Stomach (tissue), 9 donors: ENCODE results near the gene CNOT9. TPM values are rescaled to one million over a fixed set of nuclear protein-coding genes. Genes with fewer than 3 reads are reported as not detected.

Source experiments
- DNase-seq, 2 donors: peaks; one replicate each; pipeline versions ENCODE4 v3.0.0 to v3.0.0-alpha.2; 2013 to 2019
- H3K27ac ChIP-seq, 5 donors: fragments of 200-600 bp in 4 of 5; sonication (generic) in 4 of 5; one replicate each; pipeline ENCODE4 v1.5.1; 2013 to 2019; ENCODE audit warnings: mild to moderate bottlenecking in 1 of 5, moderate library complexity in 1 of 5
- H3K27me3 ChIP-seq, 3 donors: fragments of 200-600 bp; sonication (generic); one replicate each; pipeline ENCODE4 v1.5.1; 2017 to 2019; ENCODE audit warnings: mixed run types in 1 of 3
- H3K36me3 ChIP-seq, 4 donors: fragments of 200-600 bp; sonication (generic); 1 replicate in 3 of 4; 2 replicates in 1 of 4; pipeline ENCODE4 v1.5.1; 2016 to 2019
- H3K4me1 ChIP-seq, 4 donors: fragments of 200-600 bp; sonication (generic); one replicate each; pipeline ENCODE4 v1.5.1; 2016 to 2019
- H3K4me3 ChIP-seq, 4 donors: fragments of 200-600 bp; sonication (generic) in 3 of 4; one replicate each; pipeline ENCODE4 v1.5.1; 2016 to 2019; ENCODE audit warnings: mild to moderate bottlenecking in 1 of 4
- H3K9me3 ChIP-seq, 4 donors: fragments of 200-600 bp; sonication (generic); one replicate each; pipeline ENCODE4 v1.5.1; 2016 to 2019
- CTCF ChIP-seq, 7 experiments: fragments of 450-650 bp in 4 of 7; fragments of 200-600 bp in 3 of 7; sonication (generic) in 3 of 7; IDR thresholded peaks; one replicate each; pipeline ENCODE4 v1.5.1; 2016 to 2019; ENCODE audit warnings: antibody characterized with exemption in 7 of 7, control low read depth in 2 of 7, mild to moderate bottlenecking in 1 of 7
- EP300 ChIP-seq: sonication (generic); formaldehyde crosslinking; IDR thresholded peaks from one replicate; pipeline ENCODE4 v1.6.1; 2017; ENCODE audit warnings: antibody characterized with exemption
- POLR2A ChIP-seq, 4 donors: fragments of 450-650 bp; IDR thresholded peaks; one replicate each; pipeline ENCODE4 v1.6.1; 2016; ENCODE audit warnings: antibody characterized with exemption in 4 of 4, control low read depth in 2 of 4, mild to moderate bottlenecking in 1 of 4, moderate library complexity in 1 of 4
- POLR2AphosphoS5 ChIP-seq, 3 donors: sonication (generic); formaldehyde crosslinking; IDR thresholded peaks; one replicate each; pipeline ENCODE4 v1.6.1; 2016; ENCODE audit warnings: antibody characterized with exemption in 3 of 3
- WGBS, 5 donors: extraction: QIAGEN DNeasy Blood & Tissue Kit in 3 of 5; methylation state at CpG; one replicate each; pipeline versions ENCODE4 v1.1.5 to v1.1.7; 2013 to 2018; 5-methylcytosine and 5-hydroxymethylcytosine counted together
- intact Hi-C: fragments of 100-400 bp; cut with DNase I; formaldehyde crosslinking; loops from one replicate; pipeline ENCODE4 v1.15.1; 2023; ENCODE audit warnings: low total_unique reads
- polyA plus RNA-seq, 3 donors: library from polyadenylated mRNA; stranded (reverse); fragments of 200-250 nt; gene quantifications; one replicate each; pipeline ENCODE4 v1.2.3, GENCODE V29; 2013
- total RNA-seq, 5 donors: library from RNA; depleted of rRNA; stranded (reverse); fragments of >200 nt; gene quantifications; one replicate each; pipeline versions ENCODE4 v1.1.0 to v1.2.3, GENCODE V29; 2014 to 2016
- donor health status: healthy with polysubstance abuse.
- donor health status: Bipolar disorder and iron deficiency.
- donor health status: healthy.

Gene CNOT9
- total and polyA plus RNA-seq, 8 donors: 5.5 to 64.8 (median 19.6) TPM

- WGBS, 5 donors: 82 to 92% (median 90%) methylated on average over 4 of the region's 4 CpGs
- no peaks in the 10 kb centered on the region for H3K9me3 ChIP-seq
- no peaks in the 10 kb centered on the region for H3K27me3 ChIP-seq
- peaks cover 0 to 30% (median 0%) of the 10 kb centered on the region in 4 donors for H3K36me3 ChIP-seq
- peaks cover 0 to 10% (median 0%) of the 10 kb centered on the region in 4 donors for H3K4me1 ChIP-seq
- intact Hi-C loops: no loop called here
- DNase-seq: no peak
- H3K27ac ChIP-seq: no peak overlapping the region
- TF ChIP-seq EP300: no peak
- no peak for TF ChIP-seq CTCF (IDR thresholded peaks at IDR 0.05)
- no peak for TF ChIP-seq POLR2AphosphoS5 (IDR thresholded peaks at IDR 0.05)
- no peak for TF ChIP-seq POLR2A (IDR thresholded peaks at IDR 0.05)
- H3K4me3 ChIP-seq: no peak overlapping the region
Measured at GRCh38 chr2:218626369-218626768, 57.7 kb downstream of the CNOT9 start.

- Histone ChIP-seq H3K27ac (no peak overlapping the region), H3K4me3 (no peak overlapping the region), H3K9me3 (no peaks in the 10 kb centered on the region), H3K27me3 (no peaks in the 10 kb centered on the region), H3K4me1 (peaks cover 0 to under 1% (median 0%) of the 10 kb centered on the region in 4 donors), H3K36me3 (peaks cover 0 to 41% (median 4%) of the 10 kb centered on the region in 4 donors)
- 88 to 97% (median 90%) methylated on average over 4 of the region's 4 CpGs for WGBS, 5 donors
- DNase-seq: no peak
- intact Hi-C loops: no loop called here
- TF ChIP-seq CTCF (IDR thresholded peaks at IDR 0.05): no peak
- TF ChIP-seq EP300: no peak
- no peak for TF ChIP-seq POLR2A (IDR thresholded peaks at IDR 0.05)
- TF ChIP-seq POLR2AphosphoS5 (IDR thresholded peaks at IDR 0.05): no peak
Measured at GRCh38 chr2:218627939-218628338, 59.3 kb downstream of the CNOT9 start.

- Histone ChIP-seq H3K4me1 (no peaks in the 10 kb centered on the region), H3K4me3 (no peak overlapping the region), H3K9me3 (no peaks in the 10 kb centered on the region), H3K36me3 (peaks cover 33 to 67% (median 43%) of the 10 kb centered on the region in 4 donors), H3K27ac (no peak overlapping the region), H3K27me3 (no peaks in the 10 kb centered on the region)
- WGBS, 5 donors: 27 to 48% (median 41%) methylated on average over 4 of the region's 4 CpGs
- intact Hi-C loops: no loop called here
- TF ChIP-seq POLR2AphosphoS5 (IDR thresholded peaks at IDR 0.05) (no peak), EP300 (no peak), CTCF (IDR thresholded peaks at IDR 0.05) (no peak), POLR2A (IDR thresholded peaks at IDR 0.05) (no peak)
- no peak for DNase-seq
Measured at GRCh38 chr2:218631837-218632236, 63.2 kb downstream of the CNOT9 start.

GRCh38 chr2:218635719-218636118 is 67.1 kb downstream of the CNOT9 start:
- WGBS, 5 donors: 88 to 96% (median 93%) methylated on average over 5 of the region's 5 CpGs
- no peak overlapping the region for H3K4me3 ChIP-seq
- peaks cover 66 to 93% (median 82%) of the 10 kb centered on the region in 4 donors for H3K36me3 ChIP-seq
- no peaks in the 10 kb centered on the region for H3K27me3 ChIP-seq
- TF ChIP-seq CTCF (IDR thresholded peaks at IDR 0.05) (no peak), POLR2AphosphoS5 (IDR thresholded peaks at IDR 0.05) (no peak), EP300 (no peak), POLR2A (IDR thresholded peaks at IDR 0.05) (no peak)
- H3K27ac ChIP-seq: no peak overlapping the region
- intact Hi-C loops: no loop called here
- no peak for DNase-seq
- H3K9me3 ChIP-seq: no peaks in the 10 kb centered on the region
- no peaks in the 10 kb centered on the region for H3K4me1 ChIP-seq
